ENCODE data around the gene TRPM6.
"Not testable (repeated sequence)": the region's sequence is repeated elsewhere in the genome, so short reads cannot be mapped to it uniquely, and the experiment has no call there.

Gene TRPM6, protein sequence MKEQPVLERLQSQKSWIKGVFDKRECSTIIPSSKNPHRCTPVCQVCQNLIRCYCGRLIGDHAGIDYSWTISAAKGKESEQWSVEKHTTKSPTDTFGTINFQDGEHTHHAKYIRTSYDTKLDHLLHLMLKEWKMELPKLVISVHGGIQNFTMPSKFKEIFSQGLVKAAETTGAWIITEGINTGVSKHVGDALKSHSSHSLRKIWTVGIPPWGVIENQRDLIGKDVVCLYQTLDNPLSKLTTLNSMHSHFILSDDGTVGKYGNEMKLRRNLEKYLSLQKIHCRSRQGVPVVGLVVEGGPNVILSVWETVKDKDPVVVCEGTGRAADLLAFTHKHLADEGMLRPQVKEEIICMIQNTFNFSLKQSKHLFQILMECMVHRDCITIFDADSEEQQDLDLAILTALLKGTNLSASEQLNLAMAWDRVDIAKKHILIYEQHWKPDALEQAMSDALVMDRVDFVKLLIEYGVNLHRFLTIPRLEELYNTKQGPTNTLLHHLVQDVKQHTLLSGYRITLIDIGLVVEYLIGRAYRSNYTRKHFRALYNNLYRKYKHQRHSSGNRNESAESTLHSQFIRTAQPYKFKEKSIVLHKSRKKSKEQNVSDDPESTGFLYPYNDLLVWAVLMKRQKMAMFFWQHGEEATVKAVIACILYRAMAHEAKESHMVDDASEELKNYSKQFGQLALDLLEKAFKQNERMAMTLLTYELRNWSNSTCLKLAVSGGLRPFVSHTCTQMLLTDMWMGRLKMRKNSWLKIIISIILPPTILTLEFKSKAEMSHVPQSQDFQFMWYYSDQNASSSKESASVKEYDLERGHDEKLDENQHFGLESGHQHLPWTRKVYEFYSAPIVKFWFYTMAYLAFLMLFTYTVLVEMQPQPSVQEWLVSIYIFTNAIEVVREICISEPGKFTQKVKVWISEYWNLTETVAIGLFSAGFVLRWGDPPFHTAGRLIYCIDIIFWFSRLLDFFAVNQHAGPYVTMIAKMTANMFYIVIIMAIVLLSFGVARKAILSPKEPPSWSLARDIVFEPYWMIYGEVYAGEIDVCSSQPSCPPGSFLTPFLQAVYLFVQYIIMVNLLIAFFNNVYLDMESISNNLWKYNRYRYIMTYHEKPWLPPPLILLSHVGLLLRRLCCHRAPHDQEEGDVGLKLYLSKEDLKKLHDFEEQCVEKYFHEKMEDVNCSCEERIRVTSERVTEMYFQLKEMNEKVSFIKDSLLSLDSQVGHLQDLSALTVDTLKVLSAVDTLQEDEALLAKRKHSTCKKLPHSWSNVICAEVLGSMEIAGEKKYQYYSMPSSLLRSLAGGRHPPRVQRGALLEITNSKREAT (N-terminal part only)

GRCh38 chr9:74887041-74887980 lies at the start of gene TRPM6:
Gene TRPM6 (minus strand): TSS chr9:74887921. CDS start chr9:74887856, 65 bp downstream.
- DNase-seq, result no peak

DNA sequence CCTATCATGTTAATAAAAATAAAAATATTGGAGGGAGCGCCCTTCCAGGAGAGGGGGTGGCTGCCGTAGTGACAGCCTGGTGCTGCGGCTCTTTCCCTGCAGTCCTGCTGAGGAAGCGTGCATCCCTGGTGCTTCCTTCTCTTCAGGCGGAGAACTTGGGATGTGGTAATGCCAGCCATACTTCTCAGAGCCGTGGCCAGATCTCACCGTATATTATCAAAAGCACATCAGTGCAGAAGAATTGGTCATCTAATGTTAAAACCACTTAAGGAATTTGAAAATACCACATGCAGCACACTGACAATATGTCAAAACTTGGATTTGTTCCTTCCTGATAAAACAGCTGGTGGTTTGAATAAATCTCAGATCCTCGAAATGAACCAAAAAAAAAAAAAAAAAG lies 47.3 kb upstream of the TRPM6 start:
- no peak for DNase-seq

DNA sequence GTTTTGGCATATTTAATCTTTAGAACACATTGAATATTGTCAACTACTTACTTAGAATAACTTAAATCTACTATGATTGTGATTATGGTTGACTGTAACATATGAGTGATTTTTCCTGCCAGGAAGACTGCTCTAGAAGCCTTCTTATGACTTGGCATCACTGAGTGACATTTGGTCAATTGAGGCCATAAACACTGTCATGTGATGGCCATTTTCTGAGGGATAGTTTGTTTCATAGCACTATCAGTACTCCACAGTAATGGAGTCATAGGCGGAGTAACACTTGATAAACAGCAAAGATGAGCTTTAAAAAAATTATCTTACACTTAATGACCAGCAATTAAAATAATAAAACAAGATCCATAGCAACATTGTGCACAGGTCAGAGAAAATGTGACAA lies 34.0 kb upstream of the TRPM6 start:
- no peak for DNase-seq

DNA sequence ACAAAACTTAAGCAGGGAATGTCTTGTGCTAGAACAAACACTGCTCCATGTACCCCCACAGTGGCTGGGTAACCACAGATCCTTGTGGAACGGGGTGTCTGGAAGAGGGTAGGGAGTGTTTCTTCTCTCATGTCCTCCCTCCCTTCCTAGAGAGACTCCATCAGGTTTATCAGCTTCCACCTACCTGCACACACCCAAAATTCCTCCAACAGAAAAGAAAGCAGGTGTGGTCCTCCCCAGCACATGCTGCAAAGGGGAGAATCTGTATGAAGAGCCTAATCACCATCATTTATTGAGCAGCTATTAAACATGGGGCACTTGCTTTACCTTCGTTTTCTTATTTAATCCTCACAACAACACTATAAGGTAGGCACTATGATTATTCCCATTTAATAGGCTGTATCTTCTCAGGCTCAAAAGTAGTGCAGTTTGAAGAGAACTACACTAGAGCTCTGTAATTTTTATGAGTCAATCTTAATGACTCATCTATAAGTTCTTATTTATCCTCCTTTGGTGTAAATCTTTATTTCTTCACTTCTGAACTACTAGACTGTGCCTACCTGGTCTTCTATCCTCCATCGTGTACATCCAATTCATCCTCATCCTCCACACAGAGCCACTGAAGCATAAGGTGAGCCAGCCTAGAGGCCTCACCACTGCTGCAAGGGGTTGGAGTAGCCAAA lies 33.4 kb upstream of the TRPM6 start:
- no peak for DNase-seq

DNA sequence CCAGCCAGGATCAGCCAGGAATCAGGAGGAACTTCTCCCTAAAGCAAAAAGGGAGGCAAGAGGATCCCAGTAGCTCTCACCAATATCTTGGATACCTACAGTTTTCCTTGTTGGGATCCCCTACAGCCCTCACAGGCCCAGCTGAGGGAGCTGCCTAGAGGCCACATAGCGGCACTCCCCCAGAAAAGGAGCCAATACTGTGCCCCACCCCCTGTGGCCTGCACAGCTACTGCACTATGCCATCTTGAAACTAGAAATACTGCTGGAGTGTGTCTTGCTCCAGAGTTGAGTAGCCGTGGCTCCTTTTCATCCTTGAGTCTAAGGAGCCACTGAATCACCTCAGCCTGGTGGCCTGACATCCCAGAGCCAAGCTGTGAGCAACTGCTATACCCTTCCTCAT lies 22.3 kb upstream of the TRPM6 start:
- no peak for DNase-seq

GRCh38 chr9:74908665-74909064 lies 20.9 kb upstream of the TRPM6 start:
- no peak for DNase-seq

DNA sequence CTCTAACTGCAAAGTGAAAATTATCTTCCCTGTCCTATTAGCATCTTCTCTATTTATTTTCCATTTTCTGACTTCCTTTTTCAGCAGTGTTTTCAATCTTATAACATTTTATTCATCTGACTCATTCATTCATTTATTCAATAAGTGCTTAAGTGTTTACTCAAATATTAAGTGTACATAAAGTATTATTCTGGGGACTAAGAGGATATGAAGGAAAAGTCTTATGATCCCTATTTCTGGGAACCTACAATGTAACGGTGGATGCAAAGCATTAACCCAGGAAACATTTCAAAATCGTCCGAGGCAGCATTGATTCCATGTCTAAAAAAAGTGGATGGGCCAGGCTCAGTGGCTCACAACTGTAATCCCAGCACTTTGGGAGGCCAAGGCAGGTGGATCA lies 19.4 kb upstream of the TRPM6 start:
- no peak for DNase-seq

DNA sequence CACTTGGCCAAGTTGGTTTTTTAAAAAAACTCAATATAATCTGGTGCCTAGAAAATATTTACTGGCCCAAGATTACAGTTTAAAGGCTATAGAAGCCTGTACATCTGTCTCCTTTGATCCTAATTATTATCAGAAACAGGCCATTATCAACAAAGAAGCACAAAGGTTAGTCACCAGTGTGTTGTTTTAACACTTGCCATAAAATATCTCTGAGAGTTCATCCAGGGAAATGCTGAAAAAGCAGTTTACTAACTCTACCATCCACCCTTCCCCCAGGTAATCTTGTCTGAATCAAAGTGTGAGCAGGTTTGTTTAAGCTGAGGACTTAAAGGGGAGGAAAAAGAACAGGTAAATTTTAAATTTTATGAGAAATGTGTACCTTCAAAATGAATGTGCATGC lies 13.3 kb upstream of the TRPM6 start:
- DNase-seq, result no peak

DNA sequence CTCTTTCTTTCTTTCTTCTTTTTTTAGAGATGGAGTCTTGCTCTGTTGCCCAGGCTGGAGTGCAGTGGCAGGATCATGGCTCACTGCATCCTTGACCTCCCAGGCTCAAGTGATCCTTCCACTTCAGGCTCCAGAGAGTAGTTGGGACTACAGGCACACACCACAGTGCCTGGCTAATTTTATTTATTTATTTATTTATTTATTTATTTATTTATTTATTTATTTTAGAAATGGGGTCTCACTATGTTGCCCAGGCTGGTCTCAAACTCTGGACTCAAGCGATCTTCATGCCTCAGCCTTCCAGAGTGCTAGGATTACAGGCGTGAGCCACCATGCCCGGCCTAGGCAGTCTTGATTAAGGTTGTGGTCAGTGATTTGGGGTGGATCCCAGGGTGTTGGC lies 728 bp upstream of the TRPM6 start:
- not testable (repeated sequence) for DNase-seq

DNA sequence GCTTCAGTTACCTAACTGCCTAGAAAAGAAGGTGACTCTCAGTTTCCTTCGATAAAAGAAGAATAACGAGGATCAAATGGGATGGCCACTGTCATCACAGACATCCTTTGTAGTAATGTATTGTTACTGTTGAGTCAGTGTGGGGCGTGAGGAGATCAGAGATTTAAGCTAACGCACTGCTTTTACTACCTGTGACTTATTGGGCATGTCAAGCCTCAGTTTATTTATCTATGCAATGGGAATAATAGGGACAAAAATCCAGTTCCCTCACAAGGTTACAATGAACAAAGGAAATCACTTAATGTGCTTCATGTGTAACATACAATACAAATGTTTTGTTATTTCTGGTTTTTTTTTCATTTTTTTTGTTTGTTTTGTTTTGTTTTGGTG lies 255 bp upstream of the TRPM6 start:
- DNase-seq, result no peak

- no peak for DNase-seq
Observed at GRCh38 chr9:74876382-74876949, 11.3 kb downstream of the TRPM6 start.

GRCh38 chr9:74875656-74876055 lies 12.1 kb downstream of the TRPM6 start:
- DNase-seq, result no peak

DNA sequence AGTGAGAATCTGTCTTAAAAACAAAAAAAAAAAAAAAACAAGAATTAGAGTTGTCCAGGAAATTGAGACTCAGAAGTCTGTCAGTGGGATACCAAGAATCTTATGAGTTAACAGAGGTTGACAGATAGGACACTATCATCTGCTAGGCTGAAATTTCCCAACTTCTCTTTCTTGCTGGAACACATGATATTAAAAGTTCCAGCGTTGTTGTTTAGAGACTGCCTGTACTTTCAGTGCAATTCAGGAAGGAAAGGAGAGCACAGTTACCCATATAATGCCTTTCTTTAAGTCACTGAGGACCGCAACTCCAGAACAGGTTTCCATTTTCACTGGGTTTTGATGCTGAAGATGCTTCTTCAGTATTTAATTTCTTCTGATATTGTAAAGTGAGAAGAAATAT lies 13.5 kb downstream of the TRPM6 start:
- DNase-seq, result no peak

DNA sequence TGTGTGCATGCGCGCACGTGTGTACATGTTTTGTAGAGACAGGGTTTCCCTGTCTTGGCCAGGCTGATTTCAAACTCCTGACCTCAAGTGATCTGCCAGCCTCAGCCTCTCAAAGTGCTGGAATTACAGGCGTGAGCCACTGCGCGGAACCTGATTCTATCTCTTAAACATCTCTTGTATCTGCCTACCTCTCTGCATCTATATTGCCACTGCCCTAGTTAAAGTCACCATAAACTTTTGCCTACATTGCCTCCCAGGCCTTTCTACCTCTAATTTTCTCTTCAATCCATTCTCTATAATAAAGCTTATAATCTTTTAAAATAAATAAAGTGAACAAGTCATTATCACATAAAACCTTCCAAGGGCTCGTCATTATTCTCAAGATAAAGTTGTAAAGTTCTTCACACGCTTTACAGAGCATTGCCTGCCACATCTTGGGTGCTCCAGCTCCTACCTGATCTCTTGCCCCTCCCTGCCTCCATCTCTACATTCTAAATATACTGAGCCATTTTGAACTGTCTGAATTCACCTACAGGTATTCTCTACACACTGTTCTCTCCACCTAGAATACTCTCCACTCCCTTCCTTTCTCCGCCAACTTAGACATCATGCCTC lies 15.0 kb downstream of the TRPM6 start:
- DNase-seq, result no peak

DNA sequence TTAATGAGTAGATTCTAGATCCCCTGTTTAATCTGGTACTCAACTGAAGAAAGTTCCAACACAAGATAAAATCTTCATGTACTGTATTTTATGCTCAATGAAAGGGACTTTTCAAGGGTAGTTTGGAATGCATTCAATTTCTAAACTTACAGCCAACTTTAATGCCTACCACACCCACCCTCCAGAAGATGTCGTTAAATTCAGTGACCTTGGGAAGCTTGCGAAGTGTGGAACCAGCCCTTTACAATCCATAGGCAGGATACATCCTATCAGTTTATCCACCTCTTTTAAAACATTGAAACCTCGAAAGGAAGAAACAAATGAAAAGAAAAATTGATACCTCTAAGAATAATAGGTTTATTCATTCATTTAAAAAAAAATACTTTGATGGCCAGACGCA lies 20.2 kb downstream of the TRPM6 start:
- no peak for DNase-seq

DNA sequence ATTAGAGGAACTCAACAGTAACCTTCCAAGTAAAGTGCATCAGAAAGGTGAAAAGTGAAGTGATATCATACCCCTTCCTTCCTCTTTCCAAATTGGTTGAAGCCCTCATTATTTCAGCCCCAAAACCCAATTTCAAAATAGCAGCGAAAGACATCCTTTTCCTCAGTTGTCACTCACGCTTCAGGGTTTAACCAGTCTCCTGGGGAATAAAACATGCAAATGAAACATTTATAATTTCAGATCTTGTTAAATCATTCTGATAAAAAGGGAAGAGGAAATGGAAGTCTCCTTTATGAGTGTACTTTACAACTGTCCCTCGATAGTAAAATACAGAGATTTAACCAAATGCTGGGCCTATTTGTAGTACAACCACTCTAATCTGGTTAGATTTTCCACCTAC lies 22.5 kb downstream of the TRPM6 start:
- no peak for DNase-seq

DNA sequence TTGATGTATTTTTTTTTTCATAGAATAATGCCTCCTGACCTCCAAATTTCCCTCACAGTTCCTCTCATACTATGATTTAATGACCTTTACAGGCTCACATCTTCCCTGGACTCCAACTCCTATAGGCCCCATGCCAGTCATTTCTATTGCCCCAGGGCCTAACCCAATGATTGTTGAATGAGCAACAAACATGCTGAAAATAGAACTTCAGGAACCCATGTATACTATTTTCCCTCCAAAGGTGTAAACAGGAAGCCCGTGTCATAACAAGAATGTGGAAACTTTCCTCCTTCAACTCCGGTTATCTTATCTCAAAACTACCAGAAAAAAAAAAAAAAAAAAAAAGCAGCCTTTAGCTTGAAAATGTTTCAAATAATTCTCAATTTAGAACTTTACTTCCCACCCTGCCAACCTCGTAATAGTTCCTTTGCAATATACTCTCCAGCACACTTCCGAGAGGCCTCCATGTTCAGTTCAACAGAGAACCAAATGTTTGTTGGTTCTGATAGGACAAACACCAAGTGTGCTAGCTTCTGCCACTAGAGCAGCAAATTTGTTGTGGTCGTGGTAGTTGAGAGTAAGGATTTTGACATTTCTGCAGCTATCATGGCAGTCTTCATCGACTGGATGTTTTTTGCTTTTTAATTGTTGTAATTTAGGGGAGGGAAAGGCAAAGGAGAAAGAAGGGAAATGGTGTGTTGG lies 25.8 kb downstream of the TRPM6 start:
- no peak for DNase-seq

DNA sequence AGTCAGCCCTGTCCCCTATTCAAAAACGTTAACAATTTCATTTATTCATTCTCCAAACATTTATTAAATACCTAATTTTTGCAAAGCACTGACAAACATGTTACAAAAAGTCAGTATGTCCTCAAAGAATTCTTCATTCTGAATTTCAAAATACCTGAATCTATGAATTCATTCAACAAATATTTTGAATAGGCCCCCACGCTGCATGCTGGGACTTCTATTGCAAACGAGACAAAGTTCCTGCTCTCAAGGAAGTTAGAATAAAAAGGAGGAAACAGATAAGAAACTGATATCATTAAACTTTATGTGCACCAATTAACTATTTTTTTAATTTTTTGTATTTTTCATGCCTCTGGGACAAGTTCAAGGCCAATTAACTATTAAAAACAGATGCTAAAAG lies 26.6 kb downstream of the TRPM6 start:
- DNase-seq, result no peak

DNA sequence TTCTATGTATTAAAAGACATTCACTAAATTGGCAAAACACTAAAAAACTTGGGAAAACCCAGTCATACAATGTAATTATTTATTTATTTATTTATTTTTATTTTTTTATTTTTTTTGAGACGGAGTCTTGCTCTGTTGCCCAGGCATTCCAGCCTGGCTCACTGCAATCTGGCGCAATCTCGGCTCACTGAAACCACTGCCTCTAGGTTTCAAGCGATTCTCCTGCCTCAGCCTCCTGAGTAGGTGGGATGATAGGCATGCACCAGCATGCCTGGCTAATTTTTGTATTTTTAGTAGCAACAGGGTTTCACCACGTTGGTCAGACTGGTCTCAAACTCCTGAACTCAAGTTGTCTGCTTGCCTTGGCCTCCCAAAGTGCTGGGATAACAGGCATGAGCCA lies 27.5 kb downstream of the TRPM6 start:
- not testable (repeated sequence) for DNase-seq

GRCh38 chr9:74859786-74860185 lies 27.9 kb downstream of the TRPM6 start:
- no peak for DNase-seq
